GM12891 (cell line): ENCODE measurements around the gene FCHO2.

Experiments
- POLR2A ChIP-seq: IDR thresholded peaks from 2 replicates; pipeline ENCODE4 v1.6.1; 2011; ENCODE audit warnings: low read depth, low read length, control low read depth
- POLR2AphosphoS5 ChIP-seq: IDR thresholded peaks from 2 replicates; pipeline ENCODE4 v1.6.1; 2011; ENCODE audit warnings: low read depth, low read length, control low read depth
- SPI1 ChIP-seq: IDR thresholded peaks from 2 replicates; pipeline ENCODE4 v1.6.1; 2011; ENCODE audit warnings: low read depth, low read length, control low read depth
- TAF1 ChIP-seq: IDR thresholded peaks from 2 replicates; pipeline ENCODE4 v1.6.1; 2011; ENCODE audit warnings: low read depth, low read length, control low read depth

- TF ChIP-seq POLR2A (no peak), POLR2AphosphoS5 (no peak), SPI1 (no peak), TAF1 (no peak)
These were observed 167.3 kb downstream of the FCHO2 start for GRCh38 chr5:73122875-73123810.
